ENCODE measurements around the gene ALDH1A2. TPM values are rescaled to one million over a fixed set of nuclear protein-coding genes. Genes with fewer than 3 reads are reported as not detected.

ALDH1A2 gene
- total and polyA plus RNA-seq, 7 donors = 1.2 to 12.5 (median 4.4) TPM

DNA sequence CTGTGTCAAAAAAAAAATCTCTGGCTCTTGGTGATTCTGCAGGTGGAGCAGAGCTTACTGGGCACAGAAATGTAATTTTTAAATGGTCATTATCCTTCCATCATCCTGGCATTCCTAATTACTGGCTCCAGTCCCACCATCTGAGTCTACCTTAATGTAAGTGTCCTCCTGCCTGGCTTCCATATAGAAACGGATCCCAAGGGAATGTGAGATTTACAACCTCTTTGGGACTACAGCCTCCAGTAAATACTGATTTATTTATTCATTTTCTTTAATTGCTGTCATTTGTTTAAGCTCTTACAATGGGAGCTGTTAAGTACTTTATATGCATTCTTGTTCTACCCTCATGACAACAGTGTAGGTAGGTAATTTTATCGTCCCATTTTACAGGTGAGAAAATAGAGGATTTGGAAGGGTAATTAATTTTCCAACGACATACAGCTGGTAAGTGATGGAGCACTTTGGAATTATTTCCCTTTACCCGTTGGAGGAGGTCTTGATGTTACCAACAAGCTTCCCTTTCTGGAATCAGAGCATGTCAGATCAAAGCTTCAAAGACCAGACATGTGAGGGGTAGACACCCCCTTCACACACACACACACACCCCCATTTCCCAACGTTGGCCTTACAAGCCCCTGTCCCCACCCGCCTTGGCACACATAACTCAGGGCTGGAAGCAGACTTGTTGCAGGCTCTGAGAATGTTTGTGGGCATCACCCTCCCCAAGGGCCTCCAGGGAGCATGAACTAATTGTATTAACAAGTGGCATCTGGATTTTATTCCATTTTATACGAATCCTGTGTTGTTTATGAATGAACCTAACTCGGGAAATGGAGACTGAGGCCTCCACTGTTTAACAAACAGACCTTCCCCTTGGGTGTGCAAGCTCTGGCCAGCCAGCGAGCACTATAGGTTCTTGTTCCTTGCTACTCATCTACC lies 116.9 kb downstream of the ALDH1A2 start:
- H3K27ac ChIP-seq = no peak overlapping the region
- intact Hi-C loops (cut with DNase I) = no loop called here
- no peak for DNase-seq
- H3K4me1 ChIP-seq = no peaks in the 10 kb centered on the region
- no peaks in the 10 kb centered on the region for H3K9me3 ChIP-seq
- H3K36me3 ChIP-seq = no peaks in the 10 kb centered on the region
- TF ChIP-seq POLR2AphosphoS5 (IDR thresholded peaks at IDR 0.05) (no peak), POLR2A (IDR thresholded peaks at IDR 0.05) (no peak), EP300 (IDR thresholded peaks at IDR 0.05) (no peak)
- TF ChIP-seq, protein P1, sequence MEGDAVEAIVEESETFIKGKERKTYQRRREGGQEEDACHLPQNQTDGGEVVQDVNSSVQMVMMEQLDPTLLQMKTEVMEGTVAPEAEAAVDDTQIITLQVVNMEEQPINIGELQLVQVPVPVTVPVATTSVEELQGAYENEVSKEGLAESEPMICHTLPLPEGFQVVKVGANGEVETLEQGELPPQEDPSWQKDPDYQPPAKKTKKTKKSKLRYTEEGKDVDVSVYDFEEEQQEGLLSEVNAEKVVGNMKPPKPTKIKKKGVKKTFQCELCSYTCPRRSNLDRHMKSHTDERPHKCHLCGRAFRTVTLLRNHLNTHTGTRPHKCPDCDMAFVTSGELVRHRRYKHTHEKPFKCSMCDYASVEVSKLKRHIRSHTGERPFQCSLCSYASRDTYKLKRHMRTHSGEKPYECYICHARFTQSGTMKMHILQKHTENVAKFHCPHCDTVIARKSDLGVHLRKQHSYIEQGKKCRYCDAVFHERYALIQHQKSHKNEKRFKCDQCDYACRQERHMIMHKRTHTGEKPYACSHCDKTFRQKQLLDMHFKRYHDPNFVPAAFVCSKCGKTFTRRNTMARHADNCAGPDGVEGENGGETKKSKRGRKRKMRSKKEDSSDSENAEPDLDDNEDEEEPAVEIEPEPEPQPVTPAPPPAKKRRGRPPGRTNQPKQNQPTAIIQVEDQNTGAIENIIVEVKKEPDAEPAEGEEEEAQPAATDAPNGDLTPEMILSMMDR (IDR thresholded peaks at IDR 0.05) = no peak
- H3K4me3 ChIP-seq = no peak overlapping the region
- 75 to 79% methylated on average over 9 of the region's 9 CpGs for WGBS, 2 donors
- no peaks in the 10 kb centered on the region for H3K27me3 ChIP-seq

GRCh38 chr15:57947781-57948180 lies 117.7 kb downstream of the ALDH1A2 start:
- WGBS, 2 donors = 72% methylated on average over 3 of the region's 3 CpGs
- Histone ChIP-seq H3K27ac (no peak overlapping the region), H3K4me1 (no peaks in the 10 kb centered on the region), H3K4me3 (no peak overlapping the region), H3K9me3 (no peaks in the 10 kb centered on the region), H3K27me3 (no peaks in the 10 kb centered on the region), H3K36me3 (no peaks in the 10 kb centered on the region)
- no peak for DNase-seq
- intact Hi-C loops (cut with DNase I) = no loop called here
- TF ChIP-seq, protein P1 (IDR thresholded peaks at IDR 0.05) = no peak
- TF ChIP-seq EP300 (IDR thresholded peaks at IDR 0.05) = no peak

- intact Hi-C loops (cut with DNase I) = no loop called here
- 83 to 91% methylated on average over 4 of the region's 4 CpGs for WGBS, 2 donors
Measured at GRCh38 chr15:57947282-57947681, 118.2 kb downstream of the ALDH1A2 start.

GRCh38 chr15:57946491-57947048 lies 118.9 kb downstream of the ALDH1A2 start:
- intact Hi-C loops (cut with DNase I) = no loop called here
- TF ChIP-seq EP300 (IDR thresholded peaks at IDR 0.05) = no peak
- TF ChIP-seq, protein P1 (IDR thresholded peaks at IDR 0.05) = no peak
- no peak for TF ChIP-seq POLR2A (IDR thresholded peaks at IDR 0.05)
- no peak for TF ChIP-seq POLR2AphosphoS5 (IDR thresholded peaks at IDR 0.05)
- H3K36me3 ChIP-seq = no peaks in the 10 kb centered on the region
- H3K4me1 ChIP-seq = no peaks in the 10 kb centered on the region
- 84% methylated on average over 3 of the region's 3 CpGs for WGBS, 2 donors
- DNase-seq = no peak
- no peak overlapping the region for H3K4me3 ChIP-seq
- no peaks in the 10 kb centered on the region for H3K27me3 ChIP-seq
- no peak overlapping the region for H3K27ac ChIP-seq
- no peaks in the 10 kb centered on the region for H3K9me3 ChIP-seq

More at GRCh38 chr15:57947282-57947681, 118.2 kb downstream of the ALDH1A2 start:
- Histone ChIP-seq H3K27ac (no peak overlapping the region), H3K36me3 (no peaks in the 10 kb centered on the region), H3K4me1 (no peaks in the 10 kb centered on the region), H3K27me3 (no peaks in the 10 kb centered on the region), H3K4me3 (no peak overlapping the region), H3K9me3 (no peaks in the 10 kb centered on the region)
- no peak for DNase-seq
- TF ChIP-seq EP300 (IDR thresholded peaks at IDR 0.05) = no peak
- TF ChIP-seq, protein P1 (IDR thresholded peaks at IDR 0.05) = no peak
- no peak for TF ChIP-seq POLR2A (IDR thresholded peaks at IDR 0.05)
- TF ChIP-seq POLR2AphosphoS5 (IDR thresholded peaks at IDR 0.05) = no peak

Data from sigmoid colon (tissue), 7 donors.